Vagina (tissue), 2 donors: Measurements from ENCODE around the gene ZNF488.

Experiments used
- POLR2AphosphoS5 ChIP-seq, 2 donors: sonication (generic); formaldehyde crosslinking; IDR thresholded peaks; one replicate each; pipeline ENCODE4 v1.9.0; 2017; ENCODE audit warnings: antibody characterized with exemption in 2 of 2, mild to moderate bottlenecking in 2 of 2, low read depth in 1 of 2; ENCODE audit not compliant: insufficient read depth in 1 of 2
- TF ChIP-seq, protein P1 (sequence below), 3 experiments: fragments of 450-650 bp in 2 of 3; fragments of 200-600 bp in 1 of 3; sonication (generic) in 1 of 3; IDR thresholded peaks; one replicate each; pipeline ENCODE4 v1.5.1; 2017 to 2019; ENCODE audit warnings: antibody characterized with exemption in 3 of 3, mild to moderate bottlenecking in 2 of 3, moderate library complexity in 2 of 3

DNA sequence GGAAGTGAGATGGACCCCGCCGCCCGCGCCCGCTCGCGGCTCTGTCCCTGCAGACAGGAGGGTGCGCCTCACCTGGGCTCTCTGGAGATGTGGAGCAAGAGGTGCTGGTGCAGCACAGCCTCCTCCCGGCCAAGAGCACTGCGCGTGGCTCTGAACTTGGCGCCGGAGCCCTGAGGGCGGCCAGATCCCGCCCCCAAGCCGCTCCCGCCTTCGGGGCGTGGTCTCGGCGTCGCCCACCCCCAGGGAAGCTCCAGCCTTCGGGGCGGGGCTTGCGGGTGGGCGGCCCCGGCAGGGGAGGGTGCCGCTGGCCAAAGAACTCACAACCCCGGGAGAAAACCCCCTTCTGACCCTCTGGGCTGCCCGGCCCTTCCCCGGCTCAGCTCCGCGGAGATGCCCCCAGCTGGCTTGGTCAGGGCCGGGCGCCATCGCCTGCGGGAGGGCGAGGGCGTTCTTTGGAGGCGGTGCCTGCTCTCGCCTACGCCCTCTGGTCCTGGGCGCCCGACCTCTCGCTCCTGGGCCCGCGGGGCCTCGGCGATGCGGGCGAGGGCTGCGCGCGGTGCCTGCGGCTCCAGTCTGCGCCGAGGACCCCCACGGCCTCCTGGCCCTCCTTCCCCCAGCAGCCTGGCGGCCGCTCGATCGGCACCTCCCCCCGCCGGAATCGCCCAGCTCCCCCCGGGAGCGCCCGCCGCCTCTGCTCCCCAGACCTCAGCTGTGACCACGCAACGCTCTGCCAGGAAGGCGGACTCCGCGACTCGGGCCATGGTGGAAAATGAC, at the start of gene ZNF488:
- TF ChIP-seq, protein P1, sequence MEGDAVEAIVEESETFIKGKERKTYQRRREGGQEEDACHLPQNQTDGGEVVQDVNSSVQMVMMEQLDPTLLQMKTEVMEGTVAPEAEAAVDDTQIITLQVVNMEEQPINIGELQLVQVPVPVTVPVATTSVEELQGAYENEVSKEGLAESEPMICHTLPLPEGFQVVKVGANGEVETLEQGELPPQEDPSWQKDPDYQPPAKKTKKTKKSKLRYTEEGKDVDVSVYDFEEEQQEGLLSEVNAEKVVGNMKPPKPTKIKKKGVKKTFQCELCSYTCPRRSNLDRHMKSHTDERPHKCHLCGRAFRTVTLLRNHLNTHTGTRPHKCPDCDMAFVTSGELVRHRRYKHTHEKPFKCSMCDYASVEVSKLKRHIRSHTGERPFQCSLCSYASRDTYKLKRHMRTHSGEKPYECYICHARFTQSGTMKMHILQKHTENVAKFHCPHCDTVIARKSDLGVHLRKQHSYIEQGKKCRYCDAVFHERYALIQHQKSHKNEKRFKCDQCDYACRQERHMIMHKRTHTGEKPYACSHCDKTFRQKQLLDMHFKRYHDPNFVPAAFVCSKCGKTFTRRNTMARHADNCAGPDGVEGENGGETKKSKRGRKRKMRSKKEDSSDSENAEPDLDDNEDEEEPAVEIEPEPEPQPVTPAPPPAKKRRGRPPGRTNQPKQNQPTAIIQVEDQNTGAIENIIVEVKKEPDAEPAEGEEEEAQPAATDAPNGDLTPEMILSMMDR (IDR thresholded peaks at IDR 0.05), result no peak
- peak in 1 of 2 donors; percentile 80 for TF ChIP-seq POLR2AphosphoS5 (IDR thresholded peaks at IDR 0.05; ENCODE audit: insufficient read depth in 1 of 2, low read depth in 1 of 2)
